Loucy (cell line): Measurements from ENCODE around the gene NUDT1.

Source experiments
- EZH2phosphoT487 ChIP-seq: fragments of 200-600 bp; IDR thresholded peaks from 2 replicates; pipeline ENCODE4 v1.6.1; 2018; ENCODE audit warnings: antibody characterized with exemption, mild to moderate bottlenecking, moderate library complexity, borderline replicate concordance
- TF ChIP-seq, protein P1 (sequence below): fragments of 200-600 bp; sonication (generic); conservative IDR thresholded peaks from 2 replicates; pipeline ENCODE4 v1.5.1; 2014; ENCODE audit warnings: mild to moderate bottlenecking, antibody characterized with exemption, low read length

DNA sequence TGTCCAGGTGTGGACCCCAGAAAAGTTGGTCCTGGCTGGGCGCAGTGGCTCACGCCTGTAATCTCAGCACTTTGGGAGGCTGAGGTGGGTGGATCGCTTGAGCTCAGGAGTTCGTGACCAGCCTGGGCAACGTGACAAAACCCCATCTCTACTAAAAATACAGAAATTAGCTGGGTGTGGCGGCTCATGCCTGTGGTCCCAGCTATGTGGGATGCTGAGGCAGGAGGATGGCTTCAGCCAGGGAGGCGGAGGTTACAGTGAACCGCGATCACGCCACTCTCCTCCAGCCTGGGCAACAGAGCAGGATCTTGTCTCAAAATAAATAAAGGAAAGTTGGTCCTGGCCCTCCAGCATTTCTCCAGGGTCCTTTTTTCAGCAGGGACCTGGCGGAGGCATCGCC, 1.4 kb downstream of the NUDT1 start:
- TF ChIP-seq, protein P1, sequence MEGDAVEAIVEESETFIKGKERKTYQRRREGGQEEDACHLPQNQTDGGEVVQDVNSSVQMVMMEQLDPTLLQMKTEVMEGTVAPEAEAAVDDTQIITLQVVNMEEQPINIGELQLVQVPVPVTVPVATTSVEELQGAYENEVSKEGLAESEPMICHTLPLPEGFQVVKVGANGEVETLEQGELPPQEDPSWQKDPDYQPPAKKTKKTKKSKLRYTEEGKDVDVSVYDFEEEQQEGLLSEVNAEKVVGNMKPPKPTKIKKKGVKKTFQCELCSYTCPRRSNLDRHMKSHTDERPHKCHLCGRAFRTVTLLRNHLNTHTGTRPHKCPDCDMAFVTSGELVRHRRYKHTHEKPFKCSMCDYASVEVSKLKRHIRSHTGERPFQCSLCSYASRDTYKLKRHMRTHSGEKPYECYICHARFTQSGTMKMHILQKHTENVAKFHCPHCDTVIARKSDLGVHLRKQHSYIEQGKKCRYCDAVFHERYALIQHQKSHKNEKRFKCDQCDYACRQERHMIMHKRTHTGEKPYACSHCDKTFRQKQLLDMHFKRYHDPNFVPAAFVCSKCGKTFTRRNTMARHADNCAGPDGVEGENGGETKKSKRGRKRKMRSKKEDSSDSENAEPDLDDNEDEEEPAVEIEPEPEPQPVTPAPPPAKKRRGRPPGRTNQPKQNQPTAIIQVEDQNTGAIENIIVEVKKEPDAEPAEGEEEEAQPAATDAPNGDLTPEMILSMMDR, result no peak
- TF ChIP-seq EZH2phosphoT487, result no peak
